NCI-H524 treated with DMSO at 0.1 percent for 48 hours (cell line): ENCODE results near the gene BOK.

Experiments used
- DNase-seq: peaks from one replicate; lab custom pipeline; 2025; lab: John Stamatoyannopoulos, UW

Gene BOK

DNA sequence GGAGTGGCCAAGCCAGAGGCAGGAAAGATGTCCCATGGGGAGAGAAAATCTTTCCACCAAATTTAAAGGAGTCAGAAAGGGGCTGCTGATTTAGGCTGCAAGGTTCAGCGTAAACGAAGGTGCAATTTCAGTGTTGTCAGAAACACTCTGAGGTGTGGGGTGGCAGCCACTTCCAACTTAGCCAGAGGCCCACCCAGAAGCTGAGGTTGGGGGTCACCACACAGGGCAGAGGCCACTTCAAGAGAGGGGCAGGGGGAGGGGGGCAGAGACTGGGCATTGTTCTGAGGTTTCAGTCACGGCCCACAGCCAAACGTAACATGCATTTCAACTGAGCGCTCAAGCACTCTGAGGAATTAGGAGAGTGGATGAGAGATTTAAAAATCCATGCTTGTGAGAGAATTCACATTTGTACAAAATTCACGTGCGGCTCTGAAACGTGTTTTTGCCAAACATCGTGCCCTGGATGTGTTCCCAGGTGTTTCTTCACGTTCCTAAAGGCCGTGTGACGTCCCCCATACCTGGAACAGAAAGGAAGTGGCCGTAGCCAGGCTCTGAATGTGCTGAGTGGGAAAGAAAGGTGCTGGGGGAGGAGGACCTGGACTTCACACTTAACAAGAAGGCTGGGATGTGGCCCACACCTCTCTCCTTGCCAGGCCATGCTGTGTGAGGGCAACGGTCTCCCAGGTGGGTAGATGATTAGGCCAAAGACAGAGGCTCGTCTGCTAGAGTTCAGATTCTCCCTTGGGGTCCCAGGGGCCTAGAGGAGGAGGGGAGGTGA, 19.5 kb upstream of the BOK start:
- no peak for DNase-seq

DNA sequence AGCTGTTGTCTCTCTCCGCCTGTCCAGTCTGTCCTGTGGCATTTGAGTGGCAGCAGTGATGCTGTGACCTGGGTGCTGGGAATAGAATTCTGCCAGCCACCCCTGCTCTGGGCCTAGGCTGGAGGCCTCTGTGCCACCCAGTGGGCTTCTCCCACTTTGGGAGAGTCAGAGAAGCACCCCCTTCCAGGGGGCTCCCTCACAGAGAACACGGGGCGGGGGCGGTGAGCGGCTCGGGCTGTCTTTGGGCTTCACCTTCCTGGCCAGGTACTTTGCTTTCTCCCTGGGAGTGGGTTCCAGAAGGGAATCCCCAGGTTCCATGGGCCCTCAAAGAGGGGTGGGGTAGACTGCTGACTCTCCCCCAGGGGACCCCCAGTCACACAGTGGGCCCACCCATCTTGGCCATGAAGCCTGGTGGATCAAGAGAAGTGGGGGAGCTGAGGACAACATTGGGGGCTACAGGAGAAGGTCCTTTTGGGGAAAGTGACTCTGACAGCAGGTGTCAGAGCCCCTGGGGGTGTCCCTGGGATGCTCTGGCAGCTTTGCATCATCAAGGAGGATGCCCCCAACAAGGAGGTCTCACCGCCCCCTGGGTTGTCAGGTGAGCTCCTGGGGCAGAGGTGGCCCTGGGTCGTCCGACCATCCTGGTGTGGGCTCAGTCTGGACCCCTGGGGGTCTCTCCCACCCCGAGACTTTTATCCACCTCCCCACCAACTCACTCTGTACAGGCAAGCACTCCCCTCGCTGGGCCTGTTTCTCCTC, 18.8 kb upstream of the BOK start:
- DNase-seq, result no peak

DNA sequence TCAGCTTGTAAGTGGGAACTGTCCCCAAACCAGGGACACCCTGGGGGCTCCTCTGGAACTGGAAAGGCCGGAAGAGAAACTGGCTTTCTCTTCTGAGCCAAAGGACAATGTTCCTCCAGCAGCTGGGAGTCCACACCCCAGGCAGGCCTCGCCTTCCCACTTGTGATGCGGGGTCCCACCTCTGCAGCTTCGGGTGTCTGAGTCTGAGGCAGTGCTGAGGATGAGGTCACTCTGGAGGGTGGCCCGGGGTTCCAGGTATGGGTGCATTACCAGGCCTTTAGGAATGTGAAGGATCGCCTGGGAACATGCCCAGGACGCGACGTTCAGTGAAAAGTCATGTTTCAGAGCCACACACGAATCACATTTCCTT, 18.2 kb upstream of the BOK start:
- DNase-seq, result no peak

DNA sequence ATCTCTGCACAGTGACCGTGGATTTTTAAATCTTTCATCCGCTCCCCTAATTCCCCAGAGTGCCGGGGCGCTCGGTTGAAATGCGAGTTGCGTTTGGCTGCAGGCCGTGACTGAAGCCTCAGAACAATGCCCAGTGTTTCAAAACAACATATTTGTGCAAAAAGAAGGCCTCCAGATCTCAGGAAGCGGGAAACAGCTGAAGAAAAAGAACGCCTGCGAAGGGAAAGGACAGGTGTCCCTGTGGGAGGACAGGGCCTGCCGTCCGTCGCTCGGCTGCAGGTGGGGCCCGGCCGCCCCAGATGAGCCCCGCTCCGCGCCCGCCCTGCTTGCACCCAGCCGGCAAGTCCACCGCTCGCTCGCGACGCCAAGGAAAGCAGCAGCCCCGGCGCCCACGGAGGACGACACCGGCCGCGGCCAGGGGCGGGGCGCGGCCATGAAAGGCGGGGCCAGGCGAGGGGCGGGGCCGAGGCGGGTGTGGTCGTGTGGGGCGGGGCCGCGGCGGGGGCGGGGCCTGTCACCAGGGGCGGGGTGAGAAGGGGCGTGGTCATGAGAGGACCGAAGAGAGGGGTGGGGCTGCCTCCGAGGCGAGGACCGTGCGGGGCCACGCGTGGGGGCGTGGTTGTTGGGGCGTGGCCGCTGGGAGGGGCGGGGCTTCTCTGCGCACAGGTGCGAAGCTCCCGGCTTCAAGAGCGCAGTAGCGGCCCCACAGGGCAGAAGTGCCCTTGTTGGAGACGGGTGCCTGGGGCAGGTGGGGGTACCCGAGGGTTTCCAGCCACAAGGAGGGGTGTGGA, 17.6 kb upstream of the BOK start:
- DNase-seq, result no peak

DNA sequence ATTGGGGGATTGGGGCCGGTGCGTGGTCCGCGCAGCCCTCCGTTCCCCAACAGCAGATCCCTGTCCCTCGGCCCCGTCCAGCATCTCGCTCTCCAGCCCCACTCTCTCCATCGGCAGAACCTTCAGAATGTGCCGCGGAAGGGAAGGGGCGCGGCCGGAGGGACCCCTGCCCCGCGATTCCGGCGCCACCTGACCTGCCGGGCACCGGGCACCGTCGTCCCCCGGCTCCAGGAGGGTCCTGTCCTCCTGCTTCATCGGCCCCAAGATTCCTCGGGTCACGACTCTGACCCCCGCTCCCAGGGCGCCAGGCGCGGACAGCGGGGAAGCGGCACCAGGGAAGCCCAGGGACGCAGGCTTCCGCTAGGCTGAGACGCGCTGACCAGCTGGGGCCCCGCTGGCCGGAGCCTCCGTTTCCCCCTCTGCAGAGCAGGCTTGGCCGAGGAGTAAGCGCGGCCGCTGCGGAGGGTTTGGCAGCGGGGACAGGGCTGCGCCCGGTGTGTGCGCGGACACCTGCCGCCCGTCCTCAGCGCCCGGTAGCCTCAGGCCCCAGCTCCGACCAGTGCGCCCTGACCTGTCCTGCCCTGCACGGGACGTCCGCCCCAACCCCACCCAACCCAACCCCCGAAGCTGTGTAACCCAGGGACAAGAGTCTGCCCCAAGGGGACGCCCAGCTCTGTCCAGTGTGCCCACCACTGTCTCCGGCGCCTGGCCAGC, 16.8 kb upstream of the BOK start:
- DNase-seq, result no peak

DNA sequence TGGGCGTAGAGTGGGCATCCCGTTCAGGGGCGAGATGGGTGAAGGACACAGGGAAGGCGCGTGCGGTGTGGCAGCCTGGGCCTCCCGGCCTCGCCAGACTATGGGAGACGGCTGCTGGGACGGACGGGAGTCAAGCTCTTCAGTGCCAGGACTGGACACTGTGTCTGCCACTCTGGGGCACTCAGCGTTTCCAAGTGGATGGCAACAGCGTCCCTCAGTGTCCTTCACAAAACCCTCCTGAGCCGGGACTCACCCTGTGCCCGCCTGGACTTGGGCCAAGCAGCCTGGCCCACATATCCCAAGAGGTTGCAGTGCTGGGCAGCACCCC, 16.3 kb upstream of the BOK start:
- DNase-seq, result no peak

DNA sequence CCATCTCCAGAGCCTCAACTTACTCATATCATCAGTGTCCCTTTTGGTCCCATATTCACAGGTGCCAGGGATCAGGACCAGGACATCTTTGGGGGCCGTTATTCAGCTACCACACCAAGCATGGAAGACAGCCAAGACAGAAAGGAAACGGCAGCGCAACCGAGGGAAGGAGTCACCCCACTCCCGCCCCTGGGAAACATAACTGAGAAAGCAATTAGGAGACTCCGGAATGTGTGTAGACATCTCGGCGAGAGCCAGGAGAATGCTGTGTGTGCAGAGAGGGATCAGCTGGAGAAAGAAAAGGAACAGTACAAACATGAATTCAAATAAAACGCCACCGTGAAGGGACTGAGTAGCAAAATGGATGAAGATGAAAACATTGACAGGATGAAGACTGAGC, 13.4 kb upstream of the BOK start:
- no peak for DNase-seq

DNA sequence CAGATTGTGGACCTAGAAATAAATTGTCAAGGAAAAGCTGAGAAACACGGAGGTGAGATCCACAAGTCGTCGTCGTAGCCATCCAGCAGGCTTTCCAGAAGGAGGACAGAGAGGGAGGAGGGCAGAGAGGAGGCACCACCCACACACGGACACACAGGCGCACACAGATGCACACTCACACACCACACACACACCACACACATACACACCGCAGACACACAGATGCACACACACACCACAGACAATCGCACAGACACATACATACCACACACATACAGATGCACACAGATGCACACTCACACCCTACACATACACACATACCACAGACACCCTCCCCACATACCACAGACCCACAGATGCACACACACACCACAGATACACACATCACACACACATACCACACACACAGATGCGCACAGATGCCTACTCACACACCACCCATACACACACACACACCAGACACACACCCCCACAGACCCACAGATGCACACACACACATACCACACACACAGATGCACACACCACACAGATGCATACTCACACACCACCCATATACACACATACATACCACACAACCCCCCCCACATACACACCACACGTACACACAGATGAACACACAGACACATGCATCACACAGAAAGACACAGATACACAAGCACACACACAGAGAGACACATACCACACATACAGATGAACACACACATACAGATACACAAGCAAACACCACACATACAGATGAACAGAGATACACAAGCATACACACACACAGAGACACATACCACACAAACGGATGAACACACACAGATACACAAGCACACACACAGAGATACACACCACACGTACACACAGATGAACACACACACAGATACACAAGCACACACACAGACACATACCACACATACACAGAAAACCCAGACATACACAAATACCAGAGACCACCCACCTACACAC, 12.7 kb upstream of the BOK start:
- DNase-seq, result no peak

DNA sequence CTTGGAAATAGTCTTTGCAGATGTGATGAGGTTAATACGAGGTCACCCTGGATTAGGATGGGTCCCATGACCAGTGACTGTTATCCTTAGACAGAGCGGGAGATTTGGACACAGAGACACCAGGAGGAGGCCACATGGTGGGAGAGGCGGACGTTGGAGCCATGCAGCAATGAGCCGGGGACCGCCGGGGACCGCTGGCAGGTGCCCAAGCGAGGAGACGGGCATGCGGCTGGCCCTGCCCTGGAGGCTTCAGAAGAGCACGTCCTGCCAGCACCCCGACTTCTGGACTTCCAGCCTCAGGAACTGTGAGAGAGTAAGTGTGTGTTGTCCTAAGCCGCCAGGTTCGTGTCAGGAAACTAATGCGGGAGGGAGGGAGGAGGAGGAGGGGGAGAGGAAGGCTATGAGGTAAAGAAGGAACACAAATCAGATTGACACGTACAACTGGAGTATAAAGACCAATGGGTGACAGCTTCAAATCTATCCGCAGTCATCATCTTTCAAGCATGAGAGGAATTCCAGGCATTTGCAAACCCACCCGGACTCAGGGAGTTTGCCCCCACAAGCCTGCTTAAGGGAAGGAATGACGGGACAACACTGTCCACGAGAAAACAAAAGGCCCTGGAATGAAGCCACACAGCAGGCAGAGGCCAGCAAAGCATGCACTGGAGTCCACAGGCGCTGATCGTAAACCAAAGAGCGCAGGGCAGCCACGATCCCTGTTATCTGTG, 11.6 kb upstream of the BOK start:
- DNase-seq, result no peak

DNA sequence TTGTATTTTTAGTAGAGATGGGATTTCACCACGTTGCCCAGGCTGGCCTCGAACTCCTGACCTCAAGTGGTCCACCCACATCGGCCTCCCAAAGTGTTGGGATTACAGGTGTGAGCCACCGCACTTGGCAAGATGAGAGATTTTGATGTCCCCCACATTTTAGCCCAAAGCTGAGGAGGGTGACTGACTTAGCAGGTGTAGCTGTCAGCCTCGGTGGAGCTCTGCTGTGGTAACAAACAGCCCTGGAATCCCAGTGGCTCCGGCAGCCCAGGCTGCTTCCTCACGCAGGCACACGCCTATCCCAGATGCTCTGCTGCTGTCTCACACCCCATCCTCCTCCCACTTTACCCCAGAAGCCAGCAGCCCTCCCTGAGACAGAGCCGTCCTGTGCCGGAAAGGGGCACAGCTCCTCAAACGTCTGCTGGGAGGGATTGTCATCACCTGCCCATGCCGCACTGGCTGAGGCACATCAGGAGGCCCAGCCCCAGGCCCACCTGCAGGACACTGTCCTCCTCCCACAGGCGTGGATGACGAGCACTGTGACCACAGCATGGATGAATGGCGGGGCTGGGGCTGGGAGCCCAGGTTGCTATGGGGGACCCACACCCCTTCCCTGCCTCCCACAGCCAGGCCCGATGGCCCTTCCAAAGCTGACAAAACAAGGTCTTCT, 10.6 kb upstream of the BOK start:
- DNase-seq, result no peak

DNA sequence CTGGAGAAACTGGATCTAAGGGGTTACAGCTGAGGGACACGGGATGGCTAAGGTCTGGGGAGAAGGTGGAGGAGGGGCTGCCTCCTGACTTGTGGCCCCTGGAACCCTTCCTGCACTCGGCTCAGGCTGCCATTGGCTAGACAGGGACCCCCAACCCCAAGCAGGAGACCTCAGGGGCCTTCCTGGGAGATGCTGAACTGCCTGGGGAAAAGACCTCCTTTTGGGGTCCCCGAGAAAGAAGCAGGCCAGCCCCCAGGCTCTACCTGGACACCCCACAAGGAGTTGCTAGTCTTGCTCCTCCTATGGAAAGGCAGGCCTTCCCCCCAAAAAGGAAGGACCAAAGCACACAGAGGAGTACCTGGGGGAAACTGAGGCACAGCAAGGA, 10.1 kb upstream of the BOK start:
- DNase-seq, result no peak

DNA sequence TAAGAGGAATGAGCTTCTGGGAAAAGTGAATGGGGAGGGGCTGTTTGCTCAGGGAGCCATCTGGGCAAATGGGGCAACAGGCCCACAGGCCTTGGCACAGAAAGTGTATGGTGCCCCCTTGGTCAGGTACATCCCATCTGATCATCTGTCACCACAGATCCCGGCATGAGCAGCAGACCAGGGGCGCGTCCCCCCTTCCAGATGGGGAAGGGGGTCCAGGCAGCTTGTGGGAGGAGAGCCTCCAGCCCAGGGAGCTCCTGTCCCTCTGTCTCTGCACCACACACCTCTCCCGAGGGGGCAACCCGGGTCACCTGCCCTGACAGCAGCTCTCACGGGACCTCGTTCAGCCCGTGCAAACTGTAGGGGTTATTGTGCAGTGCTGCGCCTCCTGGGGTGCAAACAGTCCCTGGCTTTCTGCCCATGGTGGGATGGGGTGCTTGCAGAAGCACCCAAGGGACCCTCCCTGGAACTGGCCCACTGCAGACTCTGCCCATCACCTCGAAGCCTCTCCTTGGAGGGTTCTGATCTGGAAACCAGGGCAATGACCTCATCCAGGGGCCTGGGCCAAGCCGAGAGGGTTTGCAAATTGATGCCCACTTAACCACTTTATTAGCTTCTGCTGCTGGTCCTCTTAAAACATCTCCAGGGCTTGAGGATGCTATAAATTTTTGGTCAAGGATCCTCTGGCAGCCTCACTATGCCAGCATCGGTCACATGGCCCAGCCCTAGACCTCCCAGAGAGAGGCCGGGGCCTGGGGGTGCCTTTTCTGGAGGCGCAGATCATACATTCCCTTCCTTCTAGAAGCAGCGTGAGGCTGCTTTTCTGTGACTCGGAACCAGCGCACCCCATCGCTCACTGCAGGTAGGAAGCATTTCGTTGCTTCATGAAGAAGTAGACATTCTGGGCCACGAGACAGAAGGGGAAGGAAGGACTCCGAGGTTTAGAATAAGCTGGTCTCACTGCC, 7.6 kb upstream of the BOK start:
- DNase-seq, result no peak

DNA sequence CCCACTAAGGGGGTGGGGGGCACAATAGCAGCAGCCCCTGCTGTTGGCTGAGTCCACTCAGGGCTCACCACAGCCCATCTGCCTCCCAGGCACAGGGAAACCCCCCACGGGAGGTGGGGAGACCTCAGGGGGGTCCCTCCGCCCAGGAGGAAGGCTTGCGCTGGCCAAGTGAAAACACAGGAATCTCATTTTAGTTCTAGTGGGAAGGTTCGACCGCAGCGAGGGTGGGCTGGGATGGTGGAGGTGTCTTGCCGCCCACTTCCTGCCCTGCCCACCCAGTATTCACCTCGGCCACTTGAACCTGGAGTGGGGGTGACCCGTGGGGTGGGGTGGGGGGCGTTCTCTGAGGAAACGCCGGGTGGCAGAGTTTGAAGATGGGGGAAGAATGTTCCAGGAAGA, 6.9 kb upstream of the BOK start:
- no peak for DNase-seq

DNA sequence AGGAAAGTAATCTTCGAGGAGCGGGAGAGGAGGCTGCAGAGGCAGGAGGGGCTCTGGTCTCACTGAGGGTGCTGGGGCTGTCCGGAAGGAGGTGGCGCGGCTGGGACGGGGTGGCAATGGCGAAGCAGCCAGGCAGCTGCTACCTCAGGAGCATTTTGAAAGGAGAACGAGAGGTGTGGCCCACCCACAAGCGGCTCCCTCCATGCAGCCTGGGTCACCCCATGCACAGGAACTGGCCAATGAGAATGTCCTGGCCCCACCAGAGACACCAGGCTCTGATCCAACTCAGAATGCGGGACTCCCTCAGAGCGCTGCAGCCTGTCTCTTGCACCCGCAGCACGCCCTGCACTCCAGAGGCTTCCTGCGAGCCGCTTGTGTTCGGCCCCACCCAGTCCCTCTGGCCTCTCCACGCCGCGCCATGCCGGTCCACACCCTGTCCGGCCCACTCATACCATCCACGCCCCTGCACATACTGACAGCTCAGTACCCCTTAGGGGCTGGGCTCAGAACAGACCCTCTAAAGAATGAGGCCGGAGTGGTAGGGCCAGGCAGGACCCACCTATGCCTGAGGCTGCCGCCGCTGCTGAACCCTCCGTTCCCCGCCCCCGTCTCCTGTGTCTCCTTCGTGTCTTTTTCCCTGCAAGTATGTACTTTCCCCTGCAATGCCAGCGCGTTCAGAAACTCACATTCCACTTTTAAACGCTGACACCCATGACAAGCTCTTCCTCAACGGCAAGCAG, 6.4 kb upstream of the BOK start:
- no peak for DNase-seq

DNA sequence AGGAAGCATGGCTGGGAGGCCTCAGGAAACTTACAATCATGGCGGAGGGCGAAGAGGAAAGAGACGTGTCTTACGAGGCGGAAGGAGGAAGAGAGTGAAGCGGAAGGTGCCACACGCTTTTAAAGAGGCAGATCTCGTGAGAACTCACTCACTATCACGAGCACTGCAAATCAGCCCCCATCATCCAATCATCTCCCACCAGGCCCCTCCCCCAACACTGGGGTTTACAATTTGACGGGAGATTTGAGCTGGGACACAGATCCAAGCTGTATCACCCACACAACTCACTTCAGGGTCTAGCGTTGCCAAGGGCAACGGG, 5.1 kb upstream of the BOK start:
- no peak for DNase-seq

DNA sequence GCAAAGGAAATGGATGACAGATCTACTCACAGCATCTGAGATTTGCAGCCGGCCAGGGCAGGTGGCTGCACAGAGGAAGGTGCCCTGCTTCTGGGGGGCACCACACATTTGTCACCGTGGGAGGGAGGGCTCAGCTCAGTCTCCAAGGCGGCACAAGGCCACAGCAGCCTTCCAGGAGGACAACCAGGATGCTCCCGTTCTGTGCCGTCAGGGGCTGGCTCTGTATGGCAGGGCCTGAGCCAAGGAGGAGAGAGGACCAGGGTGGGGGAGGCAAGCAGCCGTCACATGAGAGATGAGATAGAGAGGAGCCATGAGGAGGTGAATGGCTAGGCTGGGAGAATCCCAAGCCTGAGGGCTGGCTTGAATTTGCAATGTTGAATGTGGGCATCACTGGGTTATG, 4.6 kb upstream of the BOK start:
- DNase-seq, result no peak

DNA sequence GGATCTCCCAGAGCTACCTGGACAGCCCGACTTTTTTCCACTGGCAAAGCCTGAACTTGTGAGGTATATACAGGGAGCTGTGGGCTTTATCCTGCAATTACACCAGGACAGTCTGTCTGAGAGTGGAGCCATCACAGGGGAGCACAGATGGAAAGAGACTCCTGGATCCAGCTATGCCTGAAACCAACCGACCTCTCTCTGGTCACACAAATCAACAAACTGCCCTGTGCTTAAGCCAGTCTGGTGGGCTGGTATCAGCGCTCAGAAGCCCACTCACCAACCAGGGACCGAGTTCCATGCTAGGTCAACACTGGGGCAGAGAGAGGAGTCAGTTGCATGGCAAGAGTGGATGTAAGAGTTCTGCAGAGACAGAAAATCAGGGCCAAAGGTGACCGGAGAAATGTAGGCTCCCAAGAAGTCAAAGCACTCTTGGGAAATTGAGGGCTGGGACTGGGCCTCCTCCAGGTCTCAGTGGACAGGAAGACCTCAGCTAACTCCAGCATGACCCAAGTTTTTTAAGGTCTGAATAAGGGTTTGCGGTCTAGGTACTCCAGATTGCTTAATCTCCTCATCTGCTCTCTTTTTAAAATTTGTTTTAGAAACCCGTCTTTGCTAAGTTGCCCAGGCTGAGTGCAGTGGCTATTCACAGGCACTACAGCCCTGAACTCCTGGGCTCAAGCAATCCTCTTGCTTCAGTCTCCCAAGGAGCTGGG, 3.8 kb upstream of the BOK start:
- DNase-seq, result no peak

DNA sequence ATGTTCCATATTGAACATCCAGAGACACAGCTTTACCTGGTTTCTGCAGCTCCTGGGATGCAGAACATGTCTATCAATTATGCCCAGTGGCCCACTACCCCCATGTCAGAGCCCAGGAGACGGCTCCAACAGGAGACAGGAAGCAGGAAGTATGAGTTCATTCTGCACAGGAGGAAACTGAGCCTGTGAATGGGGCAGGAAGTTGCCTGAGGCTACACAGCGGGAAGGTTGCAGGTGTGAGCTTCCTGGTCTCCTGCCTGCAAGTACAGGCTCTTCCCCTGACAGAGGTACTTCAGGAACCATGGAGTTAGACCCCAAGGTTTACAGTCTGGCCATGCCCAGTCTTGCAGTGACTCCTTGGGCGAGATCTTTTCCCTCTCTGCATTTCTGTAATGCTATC, 2.8 kb upstream of the BOK start:
- DNase-seq, result no peak
